ENCODE data around the gene CUTA.
A peak's percentile ranks its signal among the peaks of the same experiment; 100 is the strongest.
"Not testable (repeated sequence)": the region's sequence is repeated elsewhere in the genome, so short reads cannot be mapped to it uniquely, and the experiment has no call there.

CUTA gene

DNA sequence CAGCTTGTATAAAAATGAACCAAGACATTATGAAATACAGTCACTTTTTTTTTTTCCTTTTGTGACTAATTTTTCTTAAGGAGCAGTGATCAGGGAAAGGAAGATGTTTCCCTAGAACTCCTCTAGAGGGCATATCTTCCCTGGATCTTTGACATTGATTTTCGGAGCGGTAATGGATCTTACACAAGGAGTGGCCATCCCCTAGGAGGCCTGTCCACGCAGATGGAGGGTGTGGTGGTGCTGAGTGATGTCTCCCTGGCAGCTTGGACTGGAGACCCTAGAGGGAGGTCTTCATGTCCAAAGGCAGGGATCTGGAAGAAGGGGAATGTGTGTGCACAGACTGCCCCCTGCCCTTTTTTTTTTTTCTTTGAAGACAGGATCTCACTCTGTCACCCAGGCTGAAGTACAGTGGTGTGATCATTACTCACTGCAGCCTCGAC is 33.3 kb downstream of the CUTA start:
- TF ChIP-seq, protein P1, sequence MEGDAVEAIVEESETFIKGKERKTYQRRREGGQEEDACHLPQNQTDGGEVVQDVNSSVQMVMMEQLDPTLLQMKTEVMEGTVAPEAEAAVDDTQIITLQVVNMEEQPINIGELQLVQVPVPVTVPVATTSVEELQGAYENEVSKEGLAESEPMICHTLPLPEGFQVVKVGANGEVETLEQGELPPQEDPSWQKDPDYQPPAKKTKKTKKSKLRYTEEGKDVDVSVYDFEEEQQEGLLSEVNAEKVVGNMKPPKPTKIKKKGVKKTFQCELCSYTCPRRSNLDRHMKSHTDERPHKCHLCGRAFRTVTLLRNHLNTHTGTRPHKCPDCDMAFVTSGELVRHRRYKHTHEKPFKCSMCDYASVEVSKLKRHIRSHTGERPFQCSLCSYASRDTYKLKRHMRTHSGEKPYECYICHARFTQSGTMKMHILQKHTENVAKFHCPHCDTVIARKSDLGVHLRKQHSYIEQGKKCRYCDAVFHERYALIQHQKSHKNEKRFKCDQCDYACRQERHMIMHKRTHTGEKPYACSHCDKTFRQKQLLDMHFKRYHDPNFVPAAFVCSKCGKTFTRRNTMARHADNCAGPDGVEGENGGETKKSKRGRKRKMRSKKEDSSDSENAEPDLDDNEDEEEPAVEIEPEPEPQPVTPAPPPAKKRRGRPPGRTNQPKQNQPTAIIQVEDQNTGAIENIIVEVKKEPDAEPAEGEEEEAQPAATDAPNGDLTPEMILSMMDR (IDR thresholded peaks at IDR 0.05; ENCODE audit: insufficient read depth, missing control alignments): peak; percentile 19
- FAIRE-seq: no peak
- DNase-seq (ENCODE audit: insufficient read length, low spot score): no peak

DNA sequence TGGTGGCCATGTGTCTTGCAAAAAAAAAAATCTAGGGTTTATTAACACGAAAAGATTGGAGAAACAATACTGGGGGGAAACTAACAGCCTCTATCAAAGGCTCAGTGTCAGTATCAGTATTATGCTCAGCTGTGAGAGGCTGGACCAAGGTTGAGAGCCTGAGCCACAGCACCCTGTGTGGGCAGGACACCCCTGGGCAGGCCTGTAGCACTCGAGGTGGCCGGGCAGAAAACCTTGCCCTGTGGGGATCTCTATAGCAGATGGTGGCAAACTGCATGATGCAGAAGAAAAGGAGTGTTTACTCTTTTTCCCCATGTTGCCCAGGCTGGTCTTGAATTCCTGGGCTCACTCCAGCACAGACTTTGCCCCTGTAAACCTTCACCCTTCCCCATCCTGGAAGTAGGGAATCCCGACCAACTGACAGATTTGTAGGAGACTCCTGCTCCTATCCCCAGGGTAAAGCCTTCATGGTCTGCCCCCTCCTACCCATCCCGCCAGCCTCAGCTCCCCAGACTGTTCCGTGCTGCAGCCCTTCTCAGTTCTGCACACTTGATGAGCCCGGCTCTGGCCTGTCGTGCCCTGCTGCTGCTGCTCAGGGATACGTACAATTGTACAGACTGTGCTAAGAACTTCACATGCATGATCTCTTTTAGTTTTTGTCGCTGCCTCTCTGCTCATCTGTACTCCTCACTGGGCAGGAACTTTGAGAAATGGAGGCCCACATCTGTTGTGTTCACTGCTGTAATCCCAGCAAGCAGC is 34.3 kb downstream of the CUTA start:
- no peak for FAIRE-seq
- no peak for DNase-seq (ENCODE audit: insufficient read length, low spot score)
- TF ChIP-seq, protein P1 (IDR thresholded peaks at IDR 0.05; ENCODE audit: insufficient read depth, missing control alignments): no peak

DNA sequence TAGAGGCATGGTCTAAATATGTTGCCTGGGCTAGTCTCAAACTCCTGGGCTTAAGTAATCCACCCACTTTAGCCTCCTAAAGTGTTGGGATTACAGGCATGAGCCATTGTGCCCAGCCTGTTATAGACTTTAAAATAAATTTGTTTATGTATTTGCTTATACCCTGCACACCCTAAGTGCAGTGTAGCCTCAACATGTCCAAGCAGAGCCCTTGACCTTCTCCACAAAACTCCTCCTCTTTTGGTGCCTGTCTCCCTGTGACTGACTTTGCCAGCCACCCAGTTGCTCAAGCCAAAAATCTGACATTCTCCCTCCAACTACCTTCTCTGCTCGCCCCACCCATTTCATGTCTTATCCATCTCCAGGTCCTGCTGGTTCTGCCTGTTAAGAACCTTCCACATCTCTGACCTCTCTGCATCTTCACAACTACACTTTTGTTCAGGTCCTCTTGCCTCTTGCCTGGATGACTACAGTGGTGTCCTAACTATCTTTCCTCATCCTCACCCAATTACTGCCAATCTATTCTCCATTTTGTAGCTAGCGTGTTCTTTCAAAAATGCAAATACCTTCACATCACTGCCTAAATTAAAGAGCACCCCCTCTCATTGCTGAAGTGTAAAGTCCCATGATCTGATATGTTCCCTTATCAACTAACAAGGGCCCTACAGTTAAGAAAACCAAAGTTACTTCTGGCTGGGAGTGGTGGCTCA is 37.5 kb downstream of the CUTA start:
- DNase-seq (ENCODE audit: insufficient read length, low spot score) (no peak), FAIRE-seq (no peak)
- TF ChIP-seq, protein P1 (IDR thresholded peaks at IDR 0.05; ENCODE audit: insufficient read depth, missing control alignments): no peak

DNA sequence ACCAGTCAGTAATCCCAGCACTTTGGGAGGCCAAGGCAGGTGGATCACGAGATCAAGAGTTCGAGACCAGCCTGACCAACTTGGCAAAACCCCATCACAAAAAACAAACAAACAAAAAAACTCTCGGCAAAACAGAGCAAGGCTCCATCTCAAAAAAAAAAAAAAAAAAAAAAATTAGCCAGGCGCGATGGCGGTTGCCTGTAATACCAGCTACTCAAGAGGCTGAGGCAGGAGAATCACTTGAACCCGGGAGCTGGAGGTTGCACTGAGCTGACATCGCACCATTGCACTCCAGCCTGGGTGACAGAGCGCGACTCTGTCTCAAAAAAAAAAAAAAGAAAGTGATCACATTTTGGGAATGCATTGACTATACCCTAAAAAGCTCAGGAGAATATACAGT is 38.7 kb downstream of the CUTA start:
- not testable (repeated sequence) for FAIRE-seq; DNase-seq (ENCODE audit: insufficient read length, low spot score)

DNA sequence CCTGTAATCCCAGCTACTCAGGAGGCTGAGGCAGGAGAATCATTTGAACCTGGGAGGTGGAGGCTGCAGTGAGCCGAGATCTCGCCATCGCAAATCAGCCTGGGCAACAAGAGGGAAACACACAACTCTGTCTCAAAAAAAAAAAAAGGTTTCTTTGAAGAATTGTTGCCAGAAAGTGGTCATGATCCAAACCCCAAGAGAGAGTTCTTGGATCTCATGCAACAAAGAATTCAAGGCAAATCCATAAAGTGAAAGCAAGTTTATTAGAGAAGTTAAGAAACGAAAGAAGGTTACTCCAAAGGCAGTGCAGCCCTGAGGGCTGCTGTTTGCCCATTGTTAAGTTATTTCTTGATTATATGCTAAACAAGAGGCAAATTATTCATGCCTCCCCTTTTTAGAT is 40.7 kb downstream of the CUTA start:
- DNase-seq (ENCODE audit: insufficient read length, low spot score) (no peak), FAIRE-seq (no peak)
- TF ChIP-seq, protein P1 (IDR thresholded peaks at IDR 0.05; ENCODE audit: insufficient read depth, missing control alignments): no peak

DNA sequence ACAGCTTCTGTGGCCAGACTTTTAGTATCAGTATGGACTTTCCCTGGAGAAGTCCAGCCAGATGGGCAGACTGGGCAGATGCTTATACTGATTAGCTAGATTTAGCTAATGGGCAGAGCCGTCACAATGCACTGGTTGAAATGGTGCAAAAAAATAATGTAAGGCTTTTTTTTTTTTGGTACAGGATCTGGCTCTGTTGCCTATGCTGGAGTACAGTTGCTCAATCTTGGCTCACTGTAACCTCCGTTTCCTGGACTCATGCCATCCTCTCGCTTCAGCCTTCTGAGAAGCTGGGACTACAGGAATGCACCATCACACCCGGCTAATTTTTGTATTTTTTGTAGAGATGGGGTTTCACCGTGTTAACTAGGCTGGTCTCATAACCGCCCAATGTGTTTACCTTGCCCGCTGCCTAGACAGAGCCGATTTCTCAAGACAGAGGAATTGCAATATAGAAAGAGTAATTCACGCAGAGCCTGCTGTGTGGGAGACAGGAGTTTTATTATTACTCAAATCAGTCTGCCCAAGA is 42.7 kb downstream of the CUTA start:
- TF ChIP-seq, protein P1 (IDR thresholded peaks at IDR 0.05; ENCODE audit: insufficient read depth, missing control alignments): no peak
- DNase-seq (ENCODE audit: insufficient read length, low spot score) (no peak), FAIRE-seq (no peak)

DNA sequence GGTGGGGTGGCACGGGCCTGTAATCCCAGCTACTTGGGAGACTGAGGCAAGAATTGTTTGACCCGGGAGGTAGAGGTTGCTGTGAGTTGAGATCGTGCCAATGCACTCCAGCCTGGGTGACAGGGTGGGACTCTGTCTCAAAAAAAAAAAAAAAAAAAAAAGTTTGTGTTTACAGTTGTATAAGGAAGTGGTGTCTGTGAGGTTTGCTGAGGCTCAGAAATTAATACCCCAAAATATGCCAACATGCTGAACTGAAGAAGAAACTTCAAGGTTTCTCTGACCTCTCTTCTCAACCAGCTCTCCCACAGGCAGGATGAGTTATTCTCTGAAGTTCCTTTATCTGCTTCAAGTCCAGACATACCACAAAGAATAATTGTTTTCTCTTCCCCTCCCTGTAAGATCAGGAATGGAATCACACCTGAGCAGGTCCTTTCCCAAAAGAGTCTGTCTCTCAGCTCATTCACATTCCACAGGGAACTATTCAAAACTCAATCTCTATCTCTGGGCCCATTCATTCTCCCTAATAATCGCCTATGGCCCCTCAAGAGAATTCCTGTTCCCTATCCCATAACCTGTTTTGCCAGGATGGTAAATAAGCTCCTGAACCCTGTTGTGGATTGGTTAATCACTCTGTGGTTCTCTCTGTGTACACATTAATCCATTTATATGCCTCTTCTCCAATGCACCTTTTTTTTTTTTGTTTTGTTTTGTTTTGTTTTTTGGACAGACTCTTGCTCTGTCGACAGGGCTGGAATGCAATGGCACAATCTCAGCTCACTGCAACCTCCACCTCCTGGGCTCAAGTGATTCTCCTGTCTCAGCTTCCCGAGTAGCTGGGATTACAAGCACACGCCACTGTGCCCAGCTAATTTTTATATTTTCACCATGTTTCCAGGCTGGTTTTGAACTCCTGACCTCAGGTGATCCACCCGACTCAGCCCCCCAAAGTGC is 43.7 kb downstream of the CUTA start:
- TF ChIP-seq, protein P1 (IDR thresholded peaks at IDR 0.05; ENCODE audit: insufficient read depth, missing control alignments): no peak
- DNase-seq (ENCODE audit: insufficient read length, low spot score): no peak
- FAIRE-seq: no peak

All from D721Med (cell line).